A673 (cell line): ENCODE results near the gene RGS7.

Experiments used
- CTCF ChIP-seq: fragments of 300-800, 200-600 bp; sonication (generic); conservative IDR thresholded peaks from 2 replicates; pipeline ENCODE4 v1.5.1; 2017; ENCODE audit warnings: low read depth, mild to moderate bottlenecking, antibody characterized with exemption, low read length, moderate library complexity, mixed read lengths
- EZH2 ChIP-seq: fragments of 200-600 bp; sonication (generic); IDR thresholded peaks from 2 replicates; pipeline ENCODE4 v1.6.1; 2017; ENCODE audit warnings: borderline replicate concordance, low read depth, mild to moderate bottlenecking, mixed read lengths, antibody characterized with exemption, low read length; ENCODE audit not compliant: poor library complexity, severe bottlenecking

GRCh38 chr1:241063276-241063675 lies 293.7 kb downstream of the RGS7 start:
- TF ChIP-seq CTCF: no peak
- no peak for TF ChIP-seq EZH2
